Prostate gland (tissue), 2 donors: ENCODE measurements around the gene BEST4.

ENCODE experiments used
- POLR2A ChIP-seq: fragments of 450-650 bp; IDR thresholded peaks from one replicate; pipeline ENCODE4 v1.6.1; 2016; ENCODE audit warnings: antibody characterized with exemption, mild to moderate bottlenecking
- POLR2AphosphoS5 ChIP-seq: sonication (generic); formaldehyde crosslinking; IDR thresholded peaks from one replicate; pipeline ENCODE4 v1.6.1; 2017; ENCODE audit warnings: antibody characterized with exemption
- TF ChIP-seq, protein P1 (sequence below), 4 experiments: fragments of 200-600 bp in 2 of 4; fragments of 450-650 bp in 2 of 4; sonication (generic) in 2 of 4; IDR thresholded peaks; 1 replicate in 3 of 4; 2 replicates in 1 of 4; pipeline ENCODE4 v1.5.1; 2016 to 2019; ENCODE audit warnings: antibody characterized with exemption in 4 of 4, mild to moderate bottlenecking in 2 of 4, moderate library complexity in 2 of 4

DNA sequence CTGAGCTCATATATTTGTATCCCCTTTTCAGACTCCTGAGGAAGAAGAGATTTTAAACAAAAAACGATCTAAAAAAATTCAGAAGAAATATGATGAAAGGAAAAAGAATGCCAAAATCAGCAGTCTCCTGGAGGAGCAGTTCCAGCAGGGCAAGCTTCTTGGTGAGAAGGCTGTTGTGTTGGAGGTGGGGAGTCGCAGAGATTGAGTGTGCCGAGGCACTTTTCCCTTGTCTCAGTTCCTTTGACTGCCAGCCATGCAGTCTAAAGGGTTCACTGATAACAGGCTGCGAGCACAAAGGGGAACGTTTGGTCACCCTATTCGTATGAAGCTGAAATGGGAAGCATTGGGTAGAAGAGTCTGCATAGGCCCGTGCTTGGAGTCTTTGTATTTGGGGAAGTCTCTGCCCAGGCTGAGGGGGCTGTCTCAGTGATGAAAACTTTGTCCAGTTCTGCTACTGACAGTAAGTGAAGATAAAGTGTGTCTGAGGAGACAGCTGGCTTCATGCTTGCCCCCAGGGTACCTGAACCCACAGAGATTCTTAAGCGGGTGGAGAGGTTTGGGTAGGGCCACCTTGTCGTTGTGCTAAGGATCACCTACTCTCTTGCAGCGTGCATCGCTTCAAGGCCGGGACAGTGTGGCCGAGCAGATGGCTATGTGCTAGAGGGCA is 9.9 kb downstream of the BEST4 start:
- TF ChIP-seq, protein P1, sequence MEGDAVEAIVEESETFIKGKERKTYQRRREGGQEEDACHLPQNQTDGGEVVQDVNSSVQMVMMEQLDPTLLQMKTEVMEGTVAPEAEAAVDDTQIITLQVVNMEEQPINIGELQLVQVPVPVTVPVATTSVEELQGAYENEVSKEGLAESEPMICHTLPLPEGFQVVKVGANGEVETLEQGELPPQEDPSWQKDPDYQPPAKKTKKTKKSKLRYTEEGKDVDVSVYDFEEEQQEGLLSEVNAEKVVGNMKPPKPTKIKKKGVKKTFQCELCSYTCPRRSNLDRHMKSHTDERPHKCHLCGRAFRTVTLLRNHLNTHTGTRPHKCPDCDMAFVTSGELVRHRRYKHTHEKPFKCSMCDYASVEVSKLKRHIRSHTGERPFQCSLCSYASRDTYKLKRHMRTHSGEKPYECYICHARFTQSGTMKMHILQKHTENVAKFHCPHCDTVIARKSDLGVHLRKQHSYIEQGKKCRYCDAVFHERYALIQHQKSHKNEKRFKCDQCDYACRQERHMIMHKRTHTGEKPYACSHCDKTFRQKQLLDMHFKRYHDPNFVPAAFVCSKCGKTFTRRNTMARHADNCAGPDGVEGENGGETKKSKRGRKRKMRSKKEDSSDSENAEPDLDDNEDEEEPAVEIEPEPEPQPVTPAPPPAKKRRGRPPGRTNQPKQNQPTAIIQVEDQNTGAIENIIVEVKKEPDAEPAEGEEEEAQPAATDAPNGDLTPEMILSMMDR (IDR thresholded peaks at IDR 0.05), result no peak
- TF ChIP-seq POLR2AphosphoS5 (no peak), POLR2A (no peak)
